Adipose tissue (tissue), 3 donors: ENCODE data around the gene PLCB3. TPM values are rescaled to one million over a fixed set of nuclear protein-coding genes. Genes with fewer than 3 reads are reported as not detected.

Source experiments
- H3K27ac ChIP-seq: one replicate; pipeline ENCODE4 v1.5.1; 2013; ENCODE audit warnings: low read depth, low read length
- WGBS, 3 donors: extraction: QIAGEN DNeasy Blood & Tissue Kit; methylation state at CpG; one replicate each; pipeline ENCODE4 v1.1.7; 2013; 5-methylcytosine and 5-hydroxymethylcytosine counted together
- polyA plus RNA-seq, 3 donors: library from polyadenylated mRNA; stranded (reverse); fragments of 200-250 nt; gene quantifications; one replicate each; pipeline ENCODE4 v1.2.3, GENCODE V29; 2013
- donor health status: healthy with polysubstance abuse.
- donor health status: Bipolar disorder and iron deficiency.
- donor health status: healthy.

The PLCB3 gene
- polyA plus RNA-seq, 3 donors: 5.7 to 22.2 (median 11.1) TPM

DNA sequence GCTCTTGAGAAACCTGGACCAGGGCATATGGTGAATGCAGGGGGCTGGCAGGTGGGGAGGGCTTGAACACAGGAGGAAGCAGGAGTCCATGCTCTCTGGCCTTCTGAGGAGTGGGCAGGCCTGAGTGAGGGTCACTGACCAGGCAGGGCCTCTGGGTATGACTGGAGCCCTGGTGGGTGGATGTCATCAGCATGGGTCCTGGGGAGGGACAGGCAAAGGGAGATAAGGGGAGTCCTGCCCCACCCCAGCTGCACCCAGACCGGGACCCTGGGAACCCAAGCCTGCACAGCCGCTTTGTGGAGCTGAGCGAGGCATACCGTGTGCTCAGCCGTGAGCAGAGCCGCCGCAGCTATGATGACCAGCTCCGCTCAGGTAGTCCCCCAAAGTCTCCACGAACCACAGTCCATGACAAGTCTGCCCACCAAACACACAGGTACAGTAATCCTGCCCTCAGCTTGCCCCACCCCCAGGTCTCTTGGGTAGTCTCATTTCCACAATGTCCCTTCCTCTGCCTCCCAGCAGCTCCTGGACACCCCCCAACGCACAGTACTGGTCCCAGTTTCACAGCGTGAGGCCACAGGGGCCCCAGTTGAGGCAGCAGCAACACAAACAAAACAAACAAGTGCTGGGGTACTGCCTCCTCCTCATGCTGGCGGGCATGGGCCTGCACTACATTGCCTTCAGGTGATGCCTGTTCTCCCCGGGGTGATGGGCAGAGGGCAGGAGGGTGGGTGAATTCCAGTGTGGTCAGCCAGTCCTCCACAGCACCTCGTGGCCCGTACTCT, 19.0 kb upstream of the PLCB3 start:
- 86 to 91% (median 87%) methylated on average over 15 of the region's 15 CpGs for WGBS, 3 donors
- H3K27ac ChIP-seq: no peak overlapping the region

DNA sequence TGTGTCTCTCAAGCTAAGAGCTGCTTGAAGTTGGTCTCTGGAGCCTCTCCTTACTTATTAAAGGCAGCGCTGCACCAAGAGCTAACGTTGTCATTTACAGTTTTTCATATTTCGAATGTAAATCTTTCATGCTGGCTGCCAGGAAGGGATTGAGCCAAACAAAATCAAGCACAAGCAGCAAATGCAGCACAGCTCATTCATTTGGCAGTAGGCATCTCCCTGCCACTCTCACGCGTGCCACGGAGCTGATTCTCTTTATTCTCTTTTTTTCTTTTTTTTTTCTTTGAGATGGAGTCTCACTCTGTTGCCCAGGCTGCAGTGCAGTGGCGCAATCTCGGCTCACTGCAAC, 18.4 kb upstream of the PLCB3 start:
- WGBS, 3 donors: 84 to 89% (median 86%) methylated on average over 8 of the region's 8 CpGs
- H3K27ac ChIP-seq: no peak overlapping the region

DNA sequence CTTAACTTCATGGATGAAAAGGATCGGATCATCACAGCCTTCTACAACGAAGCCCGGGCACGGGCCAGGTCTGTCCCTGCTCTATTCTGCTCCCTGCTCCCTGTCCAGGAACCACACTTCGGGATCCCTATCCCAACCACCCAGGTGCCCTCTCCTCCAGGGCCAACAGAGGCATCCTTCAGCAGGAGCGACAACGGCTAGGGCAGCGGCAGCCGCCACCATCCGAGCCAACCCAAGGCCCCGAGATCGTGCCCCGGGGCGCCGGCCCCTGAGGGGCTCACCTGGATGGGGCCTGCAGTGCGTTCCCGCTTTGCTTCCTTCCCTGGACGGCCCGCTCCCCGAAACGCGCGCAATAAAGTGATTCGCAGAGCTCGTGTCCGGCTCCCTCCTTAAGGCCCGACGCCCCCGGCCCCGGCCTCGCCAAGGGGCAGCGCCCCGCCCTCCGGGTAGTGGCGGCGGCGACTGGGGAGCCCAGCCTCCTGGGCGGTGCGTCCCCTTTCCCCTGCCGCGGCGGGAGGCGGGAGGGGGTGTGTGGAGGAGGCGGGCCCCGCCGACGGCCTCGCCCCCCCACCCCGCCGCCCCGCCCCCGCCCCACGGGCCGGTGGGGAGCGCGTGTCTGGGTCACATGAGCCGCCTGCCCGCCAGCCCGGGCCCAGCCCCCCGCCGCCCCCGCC, 17.3 kb upstream of the PLCB3 start, which contains the start of gene VEGFB:
Gene VEGFB, plus strand, starts transcription at position 672 of the 674 bp plus-strand sequence. CDS start 250 bp downstream, outside the sequence.
- no peak within 1 kb of the TSS for H3K27ac ChIP-seq
- WGBS, 3 donors: 1 to 5% (median 3%) methylated on average over 34 to 48 of the region's 62 CpGs

DNA sequence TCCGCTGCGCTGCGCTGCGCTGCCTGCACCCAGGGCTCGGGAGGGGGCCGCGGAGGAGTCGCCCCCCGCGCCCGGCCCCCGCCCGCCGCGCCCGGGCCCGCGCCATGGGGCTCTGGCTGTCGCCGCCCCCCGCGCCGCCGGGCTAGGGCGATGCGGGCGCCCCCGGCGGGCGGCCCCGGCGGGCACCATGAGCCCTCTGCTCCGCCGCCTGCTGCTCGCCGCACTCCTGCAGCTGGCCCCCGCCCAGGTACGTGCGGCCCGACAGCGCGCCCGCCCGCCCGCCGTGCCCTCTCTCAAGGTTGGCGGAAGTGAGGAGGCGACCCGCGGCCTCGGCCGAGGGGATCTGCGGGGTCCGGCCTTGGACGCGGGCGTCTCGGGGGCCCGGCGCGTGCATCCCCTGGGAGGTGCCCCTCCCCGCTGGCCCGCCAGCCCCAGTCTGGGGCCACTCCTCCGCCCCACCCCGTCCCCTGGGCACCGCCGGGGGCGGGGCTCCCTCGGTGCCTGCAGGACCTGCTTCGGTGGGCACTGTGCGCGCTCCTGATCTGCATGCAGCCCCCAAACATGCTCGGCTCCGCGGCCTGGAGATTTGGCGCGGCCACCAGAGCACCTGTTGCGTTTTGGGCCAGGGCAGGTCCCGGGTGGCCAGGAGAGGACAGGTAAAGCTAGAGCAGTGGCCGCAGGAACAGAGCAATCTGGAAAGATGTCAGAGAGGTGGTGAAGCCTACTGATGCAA, 16.5 kb upstream of the PLCB3 start:
- H3K27ac ChIP-seq: no peak overlapping the region
- 1 to 2% (median 2%) methylated on average over 42 to 80 of the region's 80 CpGs for WGBS, 3 donors

DNA sequence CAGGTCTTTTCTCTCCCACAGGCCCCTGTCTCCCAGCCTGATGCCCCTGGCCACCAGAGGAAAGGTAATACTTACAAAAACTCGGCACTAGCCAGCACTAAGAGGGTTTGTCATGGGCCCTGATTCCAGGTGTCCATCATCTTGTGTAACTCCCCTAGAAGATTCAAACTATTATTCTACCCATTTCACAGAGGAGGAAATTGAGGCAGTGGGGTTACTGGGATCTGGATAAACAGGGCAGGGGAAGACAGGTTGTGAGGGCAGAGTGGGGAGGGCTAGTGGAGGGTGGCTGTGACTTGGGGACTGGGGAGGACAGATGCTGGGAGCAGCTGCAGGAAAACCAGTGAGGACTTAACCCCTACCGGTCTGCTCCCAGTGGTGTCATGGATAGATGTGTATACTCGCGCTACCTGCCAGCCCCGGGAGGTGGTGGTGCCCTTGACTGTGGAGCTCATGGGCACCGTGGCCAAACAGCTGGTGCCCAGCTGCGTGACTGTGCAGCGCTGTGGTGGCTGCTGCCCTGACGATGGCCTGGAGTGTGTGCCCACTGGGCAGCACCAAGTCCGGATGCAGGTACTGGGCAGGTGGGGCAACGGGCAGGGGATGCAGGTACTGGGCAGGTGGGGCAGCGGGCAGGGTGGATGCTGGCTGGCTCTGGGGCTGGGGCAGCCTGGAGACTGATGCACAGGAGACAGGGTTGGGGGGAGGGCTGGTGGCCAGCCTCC, 15.7 kb upstream of the PLCB3 start:
- H3K27ac ChIP-seq: no peak overlapping the region
- 39 to 87% (median 77%) methylated on average over 11 to 12 of the region's 12 CpGs for WGBS, 3 donors

DNA sequence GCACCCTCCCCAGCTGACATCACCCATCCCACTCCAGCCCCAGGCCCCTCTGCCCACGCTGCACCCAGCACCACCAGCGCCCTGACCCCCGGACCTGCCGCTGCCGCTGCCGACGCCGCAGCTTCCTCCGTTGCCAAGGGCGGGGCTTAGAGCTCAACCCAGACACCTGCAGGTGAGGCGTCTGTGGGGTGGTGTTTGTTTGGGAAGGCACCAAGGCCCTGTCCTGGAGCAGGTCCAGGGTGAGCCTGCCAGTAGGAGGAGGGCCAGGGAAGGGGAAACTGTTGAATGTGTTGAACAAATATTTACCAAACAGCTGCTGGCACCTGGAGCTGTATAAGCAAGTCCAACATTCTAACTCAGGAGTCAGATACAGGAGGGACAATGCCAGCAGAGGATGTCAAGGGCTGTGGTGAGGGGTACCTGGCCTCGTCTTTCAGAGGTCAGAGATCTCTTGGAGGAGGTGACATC, 13.8 kb upstream of the PLCB3 start:
- H3K27ac ChIP-seq: no peak overlapping the region
- 26 to 82% (median 71%) methylated on average over 12 of the region's 12 CpGs for WGBS, 3 donors

DNA sequence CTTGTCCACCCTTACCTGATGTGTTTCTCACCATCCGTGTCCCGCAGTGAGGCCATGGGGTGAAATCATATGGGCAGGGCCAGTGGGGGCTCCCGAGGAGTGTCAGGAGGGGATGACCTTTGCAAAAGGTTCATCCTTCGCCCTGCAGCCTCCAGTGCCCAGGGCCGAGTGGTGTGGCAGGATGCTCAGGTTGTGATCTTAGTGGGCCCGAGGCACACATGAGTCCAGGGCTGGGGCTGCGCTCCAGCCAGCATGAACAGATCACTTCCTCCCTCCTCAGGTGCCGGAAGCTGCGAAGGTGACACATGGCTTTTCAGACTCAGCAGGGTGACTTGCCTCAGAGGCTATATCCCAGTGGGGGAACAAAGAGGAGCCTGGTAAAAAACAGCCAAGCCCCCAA, 13.3 kb upstream of the PLCB3 start:
- 60 to 90% (median 81%) methylated on average over 9 of the region's 9 CpGs for WGBS, 3 donors
- H3K27ac ChIP-seq: no peak overlapping the region

DNA sequence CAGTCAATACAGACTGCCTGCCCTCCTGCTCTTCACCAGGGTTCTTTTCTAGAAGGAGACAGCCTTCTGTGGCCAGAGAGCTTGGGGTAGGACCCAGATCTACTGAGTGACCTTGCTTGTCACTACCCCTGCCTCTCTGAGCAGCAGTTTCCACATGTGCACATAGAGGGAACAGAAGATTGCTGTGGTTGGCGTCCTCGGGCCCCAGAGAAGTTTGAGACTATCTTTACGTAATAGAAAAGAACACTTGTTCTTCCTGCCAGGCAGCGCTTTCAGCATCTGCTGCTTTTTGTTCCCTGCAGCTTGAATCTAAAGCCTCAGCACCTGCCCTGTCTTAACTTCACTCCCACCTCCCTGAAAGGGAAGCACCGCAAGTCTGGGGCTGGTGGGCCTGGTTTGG, 12.3 kb upstream of the PLCB3 start:
- 52 to 63% (median 60%) methylated on average over 5 of the region's 5 CpGs for WGBS, 3 donors
- H3K27ac ChIP-seq: peak overlapping the region; percentile 49

DNA sequence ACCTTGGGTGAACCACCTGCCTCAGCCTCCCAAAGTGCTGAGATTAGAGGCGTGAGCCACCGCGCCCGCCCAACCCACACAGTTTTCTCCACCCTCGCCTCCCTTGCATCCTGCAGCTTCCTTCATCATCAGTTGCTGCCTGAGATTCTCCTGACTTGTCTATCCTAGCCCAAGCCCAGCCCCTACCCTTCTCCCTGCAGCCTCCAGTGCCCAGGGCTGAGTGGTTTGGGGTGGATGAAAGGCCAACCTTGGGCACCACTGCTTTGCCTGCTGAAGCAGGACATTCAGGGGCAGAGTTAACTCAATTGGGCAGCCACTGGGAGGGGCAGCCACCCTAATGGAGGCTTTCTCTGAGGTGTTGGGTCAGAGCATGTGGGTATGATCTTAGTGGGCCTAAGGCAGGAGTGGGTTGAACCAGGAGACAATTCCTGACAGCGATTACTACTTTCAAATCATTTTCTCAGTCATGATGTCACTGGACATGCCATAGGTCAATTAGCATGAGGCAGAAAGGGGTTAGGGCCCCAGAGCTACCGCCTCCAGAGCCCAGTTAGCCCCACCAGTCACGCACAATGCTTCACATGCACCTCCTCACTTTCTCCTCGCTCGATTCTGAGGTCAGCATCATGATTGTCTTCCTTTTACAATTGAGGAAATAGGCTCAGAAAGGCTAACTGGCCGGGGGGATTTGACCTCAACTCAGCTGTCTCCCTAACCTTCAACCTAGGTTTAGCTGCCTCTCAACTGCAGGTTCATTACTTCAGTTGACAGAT, 11.5 kb upstream of the PLCB3 start:
- peak overlapping the region; percentile 94 for H3K27ac ChIP-seq
- 62 to 70% (median 68%) methylated on average over 11 of the region's 11 CpGs for WGBS, 3 donors

DNA sequence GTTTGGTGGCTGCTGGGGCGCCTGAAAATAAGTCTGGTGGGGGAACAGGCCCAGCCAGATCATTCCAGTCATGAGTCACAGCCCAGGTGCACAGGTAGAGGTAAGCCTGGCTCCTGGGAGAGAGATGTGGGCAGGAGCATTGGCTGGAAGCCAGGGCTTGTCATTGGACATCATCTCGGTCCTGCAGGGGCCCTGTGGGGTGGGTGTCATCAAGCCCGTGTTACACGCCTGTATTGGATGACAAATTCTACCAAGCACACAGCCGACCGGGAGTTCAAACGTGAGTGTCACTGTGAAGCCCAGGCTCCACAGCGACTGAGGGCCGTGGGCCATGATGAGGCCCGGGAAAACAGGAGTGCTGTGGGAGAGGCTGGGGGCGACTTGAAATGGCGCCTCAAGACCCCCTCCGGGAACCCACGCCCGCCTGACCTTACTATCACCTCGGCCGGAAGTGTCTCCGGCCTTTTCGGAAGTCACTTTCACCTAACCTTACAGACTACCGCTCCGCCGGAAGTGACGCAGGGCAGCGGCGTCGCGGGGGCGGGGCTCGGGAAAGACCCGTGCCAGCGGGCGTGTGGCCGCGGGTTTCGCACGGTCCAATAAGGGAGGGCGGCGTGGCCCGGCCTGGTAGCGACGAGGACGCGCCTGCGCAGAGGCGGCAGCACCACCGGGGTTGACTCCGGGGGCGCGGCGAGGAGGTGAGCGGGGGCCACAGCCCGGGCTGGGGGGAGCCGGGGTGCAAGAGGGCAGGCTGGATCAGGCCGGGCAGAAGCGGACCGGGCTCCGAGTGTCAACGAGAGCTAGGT, 10.7 kb upstream of the PLCB3 start, which contains the start of gene FKBP2:
Gene FKBP2, plus strand, starts transcription at position 661 of the 806 bp plus-strand sequence. CDS start 1,293 bp downstream, outside the sequence.
- WGBS, 3 donors: 1 to 2% (median 1%) methylated on average over 58 of the region's 58 CpGs
- peak within 1 kb of the TSS; percentile 94 for H3K27ac ChIP-seq

DNA sequence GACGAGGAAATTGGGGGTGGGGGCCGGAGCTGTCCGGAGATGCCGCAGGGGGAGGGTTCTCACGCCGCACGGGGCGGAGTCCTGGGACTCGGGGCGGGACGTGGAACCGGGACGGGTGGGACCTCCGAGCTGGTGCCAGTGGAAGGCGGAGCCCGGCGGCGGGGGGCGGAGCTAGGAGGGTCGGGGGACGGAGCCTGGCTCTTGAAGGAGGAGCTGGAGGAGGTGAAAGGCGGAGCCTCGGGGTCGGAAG, 10.2 kb upstream of the PLCB3 start:
- H3K27ac ChIP-seq: peak overlapping the region; percentile 79
- WGBS, 3 donors: 1% methylated on average over 20 to 24 of the region's 24 CpGs

DNA sequence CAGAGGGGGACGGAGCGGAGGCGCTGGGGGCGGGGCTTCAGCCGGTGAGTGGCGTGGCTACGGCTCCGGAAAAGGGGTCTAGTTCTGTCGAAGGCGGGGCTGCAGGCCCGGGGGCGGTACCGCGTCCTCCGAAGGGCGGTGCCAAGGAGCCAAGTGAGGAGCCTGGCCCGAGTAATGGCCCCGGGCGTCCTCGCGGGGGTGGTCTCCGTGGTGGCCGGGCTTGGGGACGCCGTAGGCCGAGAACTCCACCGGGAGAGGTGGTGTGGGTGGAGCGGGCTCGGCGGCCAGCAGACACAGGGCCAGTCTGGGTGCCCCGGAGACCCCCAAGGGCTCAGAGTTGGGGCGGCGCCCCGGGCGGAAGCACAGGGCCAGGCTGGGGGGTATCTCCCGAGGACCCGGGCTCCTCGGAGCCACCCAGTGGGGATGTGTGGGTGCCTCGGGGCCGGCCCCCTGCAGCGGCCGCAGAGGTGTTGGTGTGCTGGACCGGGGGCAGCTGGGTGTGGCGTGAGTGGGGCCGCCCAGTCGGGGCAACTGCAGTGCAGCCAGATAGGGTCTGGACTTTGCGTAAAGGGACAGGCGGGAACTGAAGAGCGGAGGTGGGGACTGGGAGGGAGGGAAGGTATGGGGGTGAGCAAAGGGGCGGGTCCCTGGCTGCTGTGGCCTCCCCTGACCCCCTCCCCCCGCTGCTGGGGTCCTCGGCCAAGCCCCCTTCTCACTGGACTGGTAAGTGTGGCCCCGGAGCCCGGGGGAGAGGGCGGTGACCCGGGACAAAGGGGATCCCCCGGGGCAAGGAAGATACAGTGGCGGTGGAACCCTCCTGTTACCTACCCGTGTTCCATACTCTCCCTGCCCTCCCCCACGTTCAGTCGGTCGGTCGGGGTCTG, 9.6 kb upstream of the PLCB3 start:
- 0 to 1% (median 1%) methylated on average over 60 to 63 of the region's 63 CpGs for WGBS, 3 donors
- peak overlapping the region; percentile 38 for H3K27ac ChIP-seq

DNA sequence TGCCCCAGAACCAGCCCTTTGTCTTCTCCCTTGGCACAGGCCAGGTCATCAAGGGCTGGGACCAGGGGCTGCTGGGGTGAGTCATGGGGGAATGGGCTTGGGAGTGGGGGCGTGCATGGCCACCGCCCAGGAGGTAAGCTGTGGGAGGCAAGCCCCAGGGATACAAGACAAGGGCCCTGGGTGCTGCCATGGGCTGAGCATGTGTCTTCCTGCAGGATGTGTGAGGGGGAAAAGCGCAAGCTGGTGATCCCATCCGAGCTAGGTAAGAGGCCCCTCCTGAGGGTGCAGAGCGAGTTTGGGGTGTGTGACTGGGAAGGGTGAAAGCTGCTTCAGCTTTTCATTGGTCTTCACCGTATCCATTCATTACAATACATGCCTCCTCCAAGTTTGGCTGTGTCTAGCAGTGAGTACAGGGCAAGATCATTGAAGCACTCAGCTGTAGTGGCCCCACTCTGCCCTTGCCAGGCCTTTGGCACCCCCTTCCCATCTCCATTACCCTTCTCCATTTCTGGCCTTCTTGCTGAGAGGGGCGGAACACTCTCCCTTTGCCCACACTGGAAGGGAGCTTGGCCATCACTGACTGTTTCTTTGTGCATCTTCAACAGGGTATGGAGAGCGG, 8.0 kb upstream of the PLCB3 start:
- no peak overlapping the region for H3K27ac ChIP-seq
- WGBS, 3 donors: 74 to 85% (median 83%) methylated on average over 8 of the region's 8 CpGs

DNA sequence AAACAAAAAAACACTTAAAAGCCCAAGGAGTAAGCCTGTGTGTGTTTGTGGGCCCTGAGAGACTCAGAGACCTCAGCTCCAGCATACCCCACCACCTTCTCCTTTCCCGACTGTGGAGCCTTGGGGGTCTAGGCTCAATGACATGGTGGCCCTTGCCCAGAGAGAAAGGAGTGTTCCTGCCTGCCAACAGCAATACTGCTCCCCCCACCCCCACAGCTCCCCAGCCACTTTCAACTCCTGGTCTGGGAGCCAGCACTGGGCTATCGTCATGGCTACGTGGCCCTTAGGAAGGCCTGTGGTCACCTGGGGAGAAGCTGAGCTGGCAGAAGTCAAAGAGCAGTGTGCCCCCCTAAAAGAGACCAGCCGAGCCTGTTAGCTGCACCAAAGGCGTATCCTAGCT, 7.2 kb upstream of the PLCB3 start:
- no peak overlapping the region for H3K27ac ChIP-seq
- WGBS, 3 donors: 24 to 61% (median 53%) methylated on average over 5 of the region's 5 CpGs

DNA sequence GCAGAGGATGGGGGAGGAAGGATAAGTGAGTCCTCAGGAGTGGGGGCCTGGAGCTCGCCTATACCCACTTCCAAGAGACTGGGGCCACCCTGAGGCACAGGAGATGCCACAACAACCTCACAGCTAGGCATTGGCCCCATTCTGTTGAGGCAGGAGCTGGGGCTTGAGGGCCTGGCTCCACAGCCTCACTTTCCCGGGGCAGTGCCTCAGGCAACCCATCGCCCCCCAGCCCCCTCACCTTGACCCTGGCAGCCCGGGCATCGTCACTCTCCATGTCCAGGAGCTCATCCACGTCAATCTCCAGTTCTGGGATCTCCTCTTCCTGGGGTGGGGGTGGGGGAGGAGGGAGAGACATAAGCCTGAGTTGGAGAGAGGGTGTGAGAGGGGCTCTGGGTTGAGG, 6.4 kb upstream of the PLCB3 start:
- WGBS, 3 donors: 25 to 45% (median 41%) methylated on average over 6 of the region's 6 CpGs
- no peak overlapping the region for H3K27ac ChIP-seq

DNA sequence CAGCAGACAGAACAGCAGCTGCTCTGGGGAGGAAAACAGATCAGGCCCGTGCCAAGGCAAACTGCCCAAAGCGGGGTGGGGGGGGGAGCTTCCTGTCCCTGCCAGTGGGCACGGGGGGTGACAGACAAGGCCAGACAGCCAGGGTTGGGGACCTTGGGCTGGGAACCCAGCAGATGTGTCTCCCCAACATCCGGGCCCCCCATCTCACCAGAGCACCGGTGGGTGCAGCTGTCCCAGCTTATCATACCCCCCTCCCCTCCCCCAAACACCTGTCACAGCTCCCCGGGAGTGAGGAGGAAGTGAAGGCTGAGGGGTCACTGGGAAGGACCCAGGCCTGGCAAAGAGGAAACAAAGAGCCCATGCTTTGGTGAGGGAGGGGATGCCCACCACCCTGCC, 5.9 kb upstream of the PLCB3 start:
- 0 to 2% (median 2%) methylated on average over 4 to 6 of the region's 6 CpGs for WGBS, 3 donors

More for the DNA sequence above, 5.9 kb upstream of the PLCB3 start:
- H3K27ac ChIP-seq: no peak overlapping the region
